B cell (primary cell): ENCODE data around the gene CLCN3.

Experiments
- EZH2 ChIP-seq: IDR thresholded peaks from 2 replicates; pipeline ENCODE4 v1.6.1; 2012; ENCODE audit warnings: borderline replicate concordance, low read depth, mild to moderate bottlenecking, moderate library complexity, low read length; ENCODE audit not compliant: insufficient read depth, poor library complexity, severe bottlenecking
- TF ChIP-seq, protein P1 (sequence below): fragments of 200-600 bp; IDR thresholded peaks from one replicate; pipeline ENCODE4 v1.8.0; 2022; ENCODE audit warnings: antibody characterized with exemption, mild to moderate bottlenecking

GRCh38 chr4:169698331-169698730 lies 78.0 kb downstream of the CLCN3 start:
- TF ChIP-seq, protein P1, sequence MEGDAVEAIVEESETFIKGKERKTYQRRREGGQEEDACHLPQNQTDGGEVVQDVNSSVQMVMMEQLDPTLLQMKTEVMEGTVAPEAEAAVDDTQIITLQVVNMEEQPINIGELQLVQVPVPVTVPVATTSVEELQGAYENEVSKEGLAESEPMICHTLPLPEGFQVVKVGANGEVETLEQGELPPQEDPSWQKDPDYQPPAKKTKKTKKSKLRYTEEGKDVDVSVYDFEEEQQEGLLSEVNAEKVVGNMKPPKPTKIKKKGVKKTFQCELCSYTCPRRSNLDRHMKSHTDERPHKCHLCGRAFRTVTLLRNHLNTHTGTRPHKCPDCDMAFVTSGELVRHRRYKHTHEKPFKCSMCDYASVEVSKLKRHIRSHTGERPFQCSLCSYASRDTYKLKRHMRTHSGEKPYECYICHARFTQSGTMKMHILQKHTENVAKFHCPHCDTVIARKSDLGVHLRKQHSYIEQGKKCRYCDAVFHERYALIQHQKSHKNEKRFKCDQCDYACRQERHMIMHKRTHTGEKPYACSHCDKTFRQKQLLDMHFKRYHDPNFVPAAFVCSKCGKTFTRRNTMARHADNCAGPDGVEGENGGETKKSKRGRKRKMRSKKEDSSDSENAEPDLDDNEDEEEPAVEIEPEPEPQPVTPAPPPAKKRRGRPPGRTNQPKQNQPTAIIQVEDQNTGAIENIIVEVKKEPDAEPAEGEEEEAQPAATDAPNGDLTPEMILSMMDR, result no peak
- TF ChIP-seq EZH2, result no peak
